GM19455 (cell line): Measurements from ENCODE around the gene APRT.
"Not testable (repeated sequence)": the region's sequence is repeated elsewhere in the genome, so short reads cannot be mapped to it uniquely, and the experiment has no call there.

ENCODE experiments used
- ATAC-seq: cut with Tn5 transposase; IDR thresholded peaks from one replicate; pipeline ENCODE4 v1.9.1; 2021; ENCODE audit not compliant: unreplicated experiment

APRT gene

GRCh38 chr16:88774544-88775393 is 37.0 kb downstream of the APRT start:
- ATAC-seq = no peak

GRCh38 chr16:88773812-88774291 is 37.9 kb downstream of the APRT start:
- ATAC-seq = no peak

GRCh38 chr16:88772871-88773811 is 38.6 kb downstream of the APRT start:
- no peak for ATAC-seq

GRCh38 chr16:88771781-88772180 is 39.9 kb downstream of the APRT start:
- not testable (repeated sequence) for ATAC-seq

- no peak for ATAC-seq
Observed at GRCh38 chr16:88771294-88771772, 40.4 kb downstream of the APRT start.

- no peak for ATAC-seq
Observed at GRCh38 chr16:88770461-88771293, 41.1 kb downstream of the APRT start.

GRCh38 chr16:88769617-88770460 is 41.9 kb downstream of the APRT start:
- ATAC-seq = no peak

- no peak for ATAC-seq
Observed at GRCh38 chr16:88768071-88768783, 43.5 kb downstream of the APRT start.

- ATAC-seq = no peak
Observed at GRCh38 chr16:88767546-88768070, 44.1 kb downstream of the APRT start.

- no peak for ATAC-seq
Observed at GRCh38 chr16:88766975-88767374, 44.8 kb downstream of the APRT start.

GRCh38 chr16:88764913-88765349 is 46.8 kb downstream of the APRT start:
- ATAC-seq = no peak

- ATAC-seq = no peak
Observed at GRCh38 chr16:88764080-88764479, 47.6 kb downstream of the APRT start.

GRCh38 chr16:88763502-88764053 is 48.1 kb downstream of the APRT start:
- no peak for ATAC-seq

GRCh38 chr16:88762941-88763340 is 48.8 kb downstream of the APRT start:
- ATAC-seq = no peak

GRCh38 chr16:88762258-88762870 is 49.4 kb downstream of the APRT start:
- ATAC-seq = no peak

- ATAC-seq = no peak
Observed at GRCh38 chr16:88761830-88762229, 49.9 kb downstream of the APRT start.

- no peak for ATAC-seq
Observed at GRCh38 chr16:88761143-88761534, 50.6 kb downstream of the APRT start.
